Peyer's patch (tissue), 4 donors: Measurements from ENCODE around the gene SLC9A8.

Experiments
- POLR2A ChIP-seq, 2 donors: fragments of 450-650 bp; IDR thresholded peaks; one replicate each; pipeline ENCODE4 v1.5.1; 2017; ENCODE audit warnings: antibody characterized with exemption in 2 of 2, mild to moderate bottlenecking in 2 of 2, moderate library complexity in 2 of 2
- TF ChIP-seq, protein P1 (sequence below), 6 experiments: fragments of 450-650 bp in 4 of 6; fragments of 200-600 bp in 2 of 6; sonication (generic) in 1 of 6; IDR thresholded peaks; one replicate each; pipeline ENCODE4 v1.5.1; 2017 to 2019; ENCODE audit warnings: antibody characterized with exemption in 6 of 6, mild to moderate bottlenecking in 3 of 6, moderate library complexity in 1 of 6

DNA sequence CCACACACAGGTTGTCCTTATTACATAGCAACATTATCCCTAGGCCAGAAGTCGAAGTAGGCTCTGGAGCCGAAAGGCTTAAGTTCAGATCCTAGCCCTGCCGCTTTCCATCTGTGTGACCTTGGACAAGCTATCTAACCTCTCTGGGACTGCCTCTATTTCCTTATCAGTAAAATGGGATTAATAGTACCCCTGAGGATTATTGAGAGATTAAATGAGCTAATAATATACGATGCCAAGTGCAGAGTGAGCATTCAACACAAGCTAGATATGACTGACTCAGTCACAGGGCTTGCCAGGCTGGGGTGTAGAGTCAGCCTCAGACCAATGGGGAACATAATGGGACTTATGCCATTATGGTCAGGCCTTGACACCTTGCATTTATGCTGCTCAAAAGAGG is 111.6 kb downstream of the SLC9A8 start:
- TF ChIP-seq, protein P1, sequence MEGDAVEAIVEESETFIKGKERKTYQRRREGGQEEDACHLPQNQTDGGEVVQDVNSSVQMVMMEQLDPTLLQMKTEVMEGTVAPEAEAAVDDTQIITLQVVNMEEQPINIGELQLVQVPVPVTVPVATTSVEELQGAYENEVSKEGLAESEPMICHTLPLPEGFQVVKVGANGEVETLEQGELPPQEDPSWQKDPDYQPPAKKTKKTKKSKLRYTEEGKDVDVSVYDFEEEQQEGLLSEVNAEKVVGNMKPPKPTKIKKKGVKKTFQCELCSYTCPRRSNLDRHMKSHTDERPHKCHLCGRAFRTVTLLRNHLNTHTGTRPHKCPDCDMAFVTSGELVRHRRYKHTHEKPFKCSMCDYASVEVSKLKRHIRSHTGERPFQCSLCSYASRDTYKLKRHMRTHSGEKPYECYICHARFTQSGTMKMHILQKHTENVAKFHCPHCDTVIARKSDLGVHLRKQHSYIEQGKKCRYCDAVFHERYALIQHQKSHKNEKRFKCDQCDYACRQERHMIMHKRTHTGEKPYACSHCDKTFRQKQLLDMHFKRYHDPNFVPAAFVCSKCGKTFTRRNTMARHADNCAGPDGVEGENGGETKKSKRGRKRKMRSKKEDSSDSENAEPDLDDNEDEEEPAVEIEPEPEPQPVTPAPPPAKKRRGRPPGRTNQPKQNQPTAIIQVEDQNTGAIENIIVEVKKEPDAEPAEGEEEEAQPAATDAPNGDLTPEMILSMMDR (IDR thresholded peaks at IDR 0.05): no peak
- no peak for TF ChIP-seq POLR2A (IDR thresholded peaks at IDR 0.05)
